HG03558 (cell line): ENCODE results near the gene TEPSIN.
"Not testable (repeated sequence)": the region's sequence is repeated elsewhere in the genome, so short reads cannot be mapped to it uniquely, and the experiment has no call there.

ENCODE experiments used
- ATAC-seq: cut with Tn5 transposase; IDR thresholded peaks from one replicate; pipeline ENCODE4 v1.9.1; 2021; ENCODE audit warnings: moderate number of reproducible peaks; ENCODE audit not compliant: unreplicated experiment; ENCODE audit errors: extremely low read depth

Gene TEPSIN

GRCh38 chr17:81238490-81238814 is 403 bp downstream of the TEPSIN start:
- ATAC-seq: no peak

DNA sequence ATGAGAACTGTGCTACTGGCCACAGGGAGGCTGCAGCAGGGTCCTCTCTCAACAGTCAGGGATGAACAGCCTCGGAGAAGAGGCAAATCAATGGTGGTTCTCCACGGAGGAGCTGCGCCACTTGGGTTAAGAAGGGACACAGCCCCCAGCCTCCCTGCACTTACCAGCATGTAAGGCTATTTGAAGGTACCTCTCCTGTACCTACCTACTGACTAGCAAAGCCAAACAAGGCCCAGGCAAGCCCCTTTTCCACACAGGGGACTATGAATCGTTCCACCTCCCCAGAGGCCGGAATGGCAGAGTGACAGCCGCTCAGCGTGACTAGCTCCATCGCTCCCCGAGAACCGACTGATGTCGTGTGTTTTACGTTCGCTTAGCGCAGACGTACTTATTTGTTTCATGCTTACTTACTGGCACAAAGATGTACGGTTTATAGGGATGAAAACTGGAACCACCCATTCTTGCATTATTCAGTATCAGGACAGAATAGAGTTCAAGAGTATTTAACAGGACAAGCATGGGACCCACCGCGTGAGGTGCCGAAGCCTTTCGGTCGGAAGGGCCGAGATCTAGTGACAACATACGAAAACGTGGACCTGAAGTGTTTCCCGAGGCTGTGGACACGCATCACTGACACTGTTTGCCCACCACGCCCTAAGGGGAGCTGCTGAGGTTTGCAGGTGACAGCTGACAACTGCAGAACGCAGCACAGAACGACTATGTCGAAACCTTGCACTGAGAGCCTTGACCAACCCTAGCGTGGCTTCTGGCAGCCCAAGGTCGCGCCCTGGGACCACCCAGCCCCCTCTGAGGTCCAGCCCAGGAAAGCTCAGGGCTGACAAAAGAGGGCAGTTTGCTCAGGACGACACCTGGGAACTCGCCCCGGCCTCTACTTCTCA is 1.0 kb downstream of the TEPSIN start:
- no peak for ATAC-seq

DNA sequence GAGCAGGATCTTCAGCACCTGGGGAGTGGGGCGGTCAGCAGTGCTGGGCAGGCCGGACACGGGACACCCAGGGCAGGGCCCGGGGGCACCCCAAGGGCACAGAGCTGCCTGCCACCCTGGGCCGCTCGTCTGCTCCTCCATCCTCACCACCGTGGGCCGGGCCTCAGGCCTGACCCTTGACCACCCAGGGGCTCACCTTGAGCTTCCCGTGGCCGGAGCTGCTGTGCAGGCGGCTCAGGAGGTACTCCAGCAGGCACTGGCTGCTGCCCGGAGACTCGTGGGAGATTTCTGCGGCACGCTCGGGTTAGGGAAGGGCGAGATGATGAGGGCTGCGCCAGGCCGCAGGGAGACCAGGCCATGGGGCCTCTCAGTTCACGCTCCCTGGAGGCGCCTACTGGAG is 2.1 kb downstream of the TEPSIN start:
- ATAC-seq: no peak

GRCh38 chr17:81235822-81236740 is 2.8 kb downstream of the TEPSIN start:
- ATAC-seq: no peak

GRCh38 chr17:81234940-81235821 is 3.7 kb downstream of the TEPSIN start:
- no peak for ATAC-seq

DNA sequence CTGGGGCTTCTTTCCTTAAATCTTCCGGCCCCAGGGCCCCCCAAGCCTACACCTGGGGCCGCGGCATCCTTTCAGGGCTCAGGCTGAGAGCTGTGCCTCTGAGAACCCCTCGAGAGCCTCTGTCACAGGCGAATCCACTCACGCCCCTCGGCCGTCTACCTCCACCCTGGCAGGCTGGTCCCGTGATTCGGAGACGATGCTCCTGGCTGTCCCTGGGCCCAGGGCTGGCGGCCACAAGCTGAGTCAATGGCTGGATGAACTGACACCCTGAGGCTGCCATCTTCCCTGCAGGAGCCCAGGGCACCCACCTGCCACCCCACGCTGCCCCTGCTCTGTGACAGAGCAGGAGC is 4.4 kb downstream of the TEPSIN start:
- no peak for ATAC-seq

- ATAC-seq: no peak
These were observed 4.9 kb downstream of the TEPSIN start for GRCh38 chr17:81233811-81234505.

- no peak for ATAC-seq
These were observed 5.5 kb downstream of the TEPSIN start for GRCh38 chr17:81233316-81233715.

DNA sequence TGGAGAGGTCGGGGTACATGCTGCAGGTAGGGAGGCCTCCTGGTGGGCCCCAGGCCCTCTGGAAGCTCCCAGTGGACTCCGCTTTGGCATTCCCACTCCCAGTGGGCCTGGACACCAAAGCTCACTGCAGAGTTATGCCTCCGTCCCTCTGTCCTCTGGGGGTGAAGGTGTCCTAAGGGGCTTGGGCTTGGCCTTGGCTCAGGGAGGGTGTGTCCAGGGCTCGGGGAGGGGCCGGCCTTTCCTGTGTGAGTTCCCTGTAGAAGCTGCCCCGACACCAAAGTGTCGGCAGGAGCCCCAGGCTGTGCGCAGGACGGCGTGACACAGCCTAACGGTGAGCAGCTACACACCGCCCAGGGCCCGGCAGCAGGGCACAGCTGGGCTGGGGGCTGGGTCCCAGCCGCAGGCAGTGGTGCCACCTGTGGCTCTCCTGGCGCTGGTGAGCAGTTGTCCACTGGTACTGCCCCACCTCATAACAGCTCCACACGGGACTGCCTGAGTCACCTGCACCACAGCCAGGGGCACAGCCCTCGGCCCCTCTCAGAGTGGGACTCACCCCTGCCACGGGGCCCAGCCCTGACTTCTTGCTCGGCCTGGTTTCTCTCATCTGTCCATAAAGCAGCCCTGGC is 6.1 kb downstream of the TEPSIN start:
- no peak for ATAC-seq

- ATAC-seq: no peak
These were observed 6.9 kb downstream of the TEPSIN start for GRCh38 chr17:81231766-81232581.

- no peak for ATAC-seq
These were observed 7.7 kb downstream of the TEPSIN start for GRCh38 chr17:81231121-81231645.

DNA sequence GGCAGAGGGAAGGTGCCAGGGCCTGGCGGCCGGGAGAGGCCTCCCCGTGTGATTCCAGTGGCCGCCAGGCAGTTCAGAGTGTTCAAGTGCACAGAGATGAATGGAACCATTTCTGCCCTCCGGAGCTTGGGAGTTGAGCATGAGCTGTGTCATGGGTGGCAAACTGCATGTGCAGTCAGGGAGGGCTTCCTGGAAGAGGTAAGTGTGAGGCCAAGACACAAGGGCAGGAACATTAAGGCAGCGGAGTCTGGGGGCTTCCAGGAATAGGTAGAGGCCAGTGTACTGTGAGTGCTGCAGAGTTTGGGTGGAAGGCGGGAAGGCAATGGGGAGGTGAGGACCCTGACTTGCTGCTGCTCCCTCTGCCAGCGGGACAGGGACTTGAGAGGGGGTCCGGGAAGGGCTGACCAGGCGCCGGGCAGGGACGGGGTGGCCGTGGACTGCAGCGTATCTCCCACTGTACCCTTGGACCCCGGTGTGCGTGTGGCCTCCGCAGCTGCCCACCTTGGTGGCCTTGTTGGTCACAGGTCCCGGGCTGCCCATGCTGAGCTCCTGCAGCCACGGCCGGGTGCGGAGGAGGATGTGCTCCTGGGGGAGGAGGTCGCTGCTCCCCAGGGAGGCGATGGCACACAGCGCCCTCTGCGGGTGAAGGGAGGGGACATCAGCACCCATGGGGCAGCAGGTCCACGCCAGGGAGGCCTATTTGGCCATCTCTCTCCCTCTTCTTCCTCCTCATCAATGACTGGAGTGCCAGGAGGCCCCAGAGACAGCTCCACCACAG is 8.6 kb downstream of the TEPSIN start:
- no peak for ATAC-seq

DNA sequence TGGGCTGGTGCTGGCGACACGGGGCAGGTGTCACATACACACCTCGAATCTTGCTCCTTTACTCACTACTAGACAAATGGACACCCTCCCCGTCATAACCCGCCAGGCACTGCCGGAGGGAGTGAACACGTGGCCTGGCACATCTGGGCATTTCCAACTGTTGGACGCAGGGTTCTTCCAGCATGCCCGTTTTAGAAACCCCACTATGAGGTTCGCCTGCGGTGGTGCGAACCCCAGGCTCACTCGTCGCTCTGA is 9.3 kb downstream of the TEPSIN start:
- no peak for ATAC-seq

DNA sequence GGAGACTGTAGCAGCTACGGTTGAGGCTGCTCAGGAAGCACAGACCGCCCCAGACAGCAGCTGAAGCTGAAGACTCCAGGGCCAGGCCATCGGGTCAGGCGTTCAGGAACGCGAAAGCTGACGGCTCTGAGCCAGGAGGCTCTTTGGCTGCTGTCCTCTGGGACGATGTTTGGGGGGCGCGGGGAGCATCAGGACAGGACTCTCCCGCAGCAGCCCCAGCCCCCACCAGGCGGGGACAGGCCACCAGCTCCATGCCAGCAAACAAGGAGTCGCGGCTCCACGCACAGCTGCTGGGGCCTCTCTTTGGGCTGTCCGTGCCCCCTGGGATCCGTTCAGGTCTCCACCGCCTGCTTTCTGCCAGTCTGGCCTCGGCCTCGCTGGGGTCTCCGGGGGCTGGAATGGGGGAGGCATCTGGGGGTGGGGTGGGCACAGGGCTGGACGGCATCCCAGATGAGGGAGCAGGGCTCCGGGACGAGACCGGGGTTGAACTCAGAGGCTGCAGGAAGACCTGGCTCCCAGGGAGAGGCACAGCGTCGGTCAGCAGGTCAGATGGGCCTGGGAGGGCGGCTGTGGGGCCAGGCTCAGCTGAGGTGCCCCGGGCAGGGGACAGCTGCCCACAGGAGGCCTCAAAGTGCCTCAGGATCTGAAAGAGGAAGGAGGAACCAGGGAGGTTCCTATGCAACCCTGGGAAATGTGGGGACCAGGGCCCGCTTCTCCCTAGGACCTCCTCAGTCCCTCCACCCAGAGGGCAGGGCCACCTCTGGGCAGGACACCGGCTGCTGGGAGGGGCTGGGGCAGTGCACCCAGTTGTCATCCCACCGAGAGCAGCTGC is 9.8 kb downstream of the TEPSIN start:
- ATAC-seq: no peak

- ATAC-seq: no peak
These were observed 10.4 kb downstream of the TEPSIN start for GRCh38 chr17:81228420-81228819.

- ATAC-seq: not testable (repeated sequence)
These were observed 11.2 kb downstream of the TEPSIN start for GRCh38 chr17:81227630-81228029.

DNA sequence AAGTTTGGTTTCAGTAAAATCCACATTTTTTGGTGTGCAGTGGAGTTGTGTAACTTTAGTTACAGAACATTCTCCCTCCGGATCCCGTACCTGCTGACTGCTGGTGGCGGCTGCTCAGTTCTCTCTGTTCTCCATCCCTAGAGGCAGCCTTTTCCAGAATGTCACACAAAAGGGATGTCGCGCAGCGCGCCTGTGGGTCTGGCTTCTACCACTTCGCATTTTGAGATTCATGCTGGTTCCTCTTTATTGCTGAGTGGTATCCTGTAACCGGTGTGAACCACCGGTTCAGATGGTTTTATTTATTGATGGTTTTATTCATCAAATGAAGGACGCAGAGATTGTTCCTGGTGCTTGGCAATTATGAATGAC is 15.1 kb downstream of the TEPSIN start:
- no peak for ATAC-seq
